Renal cortical epithelial cell (primary cell): ENCODE data around the gene PFDN5. TPM values are rescaled to one million over a fixed set of nuclear protein-coding genes. Genes with fewer than 3 reads are reported as not detected.

Source experiments
- total RNA-seq: library from RNA; depleted of rRNA; stranded (reverse); fragments of >200 nt; gene quantifications from 2 replicates; pipeline ENCODE4 v1.2.3, GENCODE V29; 2014

Gene PFDN5
- total RNA-seq, 1 donor from 2014 or later, result 327 TPM

Other genes with a start within 250 kb of the PFDN5 start
- 1.7 and 18.3 TPM in 2 replicates for gene TNS2, start 245.5 kb upstream of the PFDN5 start, total RNA-seq
- gene SPRYD3, start 216.2 kb upstream of the PFDN5 start, total RNA-seq, result 13.9 and 30.6 TPM in 2 replicates
- gene IGFBP6, start 197.9 kb upstream of the PFDN5 start, total RNA-seq, result 76.1 and 95.0 TPM in 2 replicates
- not detected in 2 replicates for gene SOAT2, start 192.1 kb upstream of the PFDN5 start, total RNA-seq
- 7.6 and 20.7 TPM in 2 replicates for gene ZNF740, start 114.8 kb upstream of the PFDN5 start, total RNA-seq
- 0.17 and 9.1 TPM in 2 replicates for gene CSAD, start 114.6 kb upstream of the PFDN5 start, total RNA-seq
- 2.8 and 3.1 TPM in 2 replicates for gene ITGB7, start 88.3 kb upstream of the PFDN5 start, total RNA-seq
- 5.2 and 14.6 TPM in 2 replicates for gene RARG, start 63.3 kb upstream of the PFDN5 start, total RNA-seq
- gene ESPL1, start 27.2 kb upstream of the PFDN5 start, total RNA-seq, result 0.70 and 2.4 TPM in 2 replicates
- gene MYG1, start 4.2 kb downstream of the PFDN5 start, total RNA-seq, result 28.4 and 42.9 TPM in 2 replicates
- 40.1 and 40.3 TPM in 2 replicates for gene AAAS, start 26.1 kb downstream of the PFDN5 start, total RNA-seq
- gene SP7, start 40.8 kb downstream of the PFDN5 start, total RNA-seq, result not detected in 2 replicates
- gene SP1, start 84.6 kb downstream of the PFDN5 start, total RNA-seq, result 33.3 and 51.7 TPM in 2 replicates
- not detected in 2 replicates for gene AMHR2, start 128.3 kb downstream of the PFDN5 start, total RNA-seq
- gene PRR13, start 146.2 kb downstream of the PFDN5 start, total RNA-seq, result 34.7 and 45.1 TPM in 2 replicates
- gene PCBP2, start 156.6 kb downstream of the PFDN5 start, total RNA-seq, result 217 and 526 TPM in 2 replicates
- gene MAP3K12, start 203.9 kb downstream of the PFDN5 start, total RNA-seq, result 2.3 and 18.7 TPM in 2 replicates
- gene TARBP2, start 205.7 kb downstream of the PFDN5 start, total RNA-seq, result 28.8 and 52.3 TPM in 2 replicates
- not detected in 2 replicates for gene NPFF, start 211.9 kb downstream of the PFDN5 start, total RNA-seq